ENCODE results near the gene WWC2.

DNA sequence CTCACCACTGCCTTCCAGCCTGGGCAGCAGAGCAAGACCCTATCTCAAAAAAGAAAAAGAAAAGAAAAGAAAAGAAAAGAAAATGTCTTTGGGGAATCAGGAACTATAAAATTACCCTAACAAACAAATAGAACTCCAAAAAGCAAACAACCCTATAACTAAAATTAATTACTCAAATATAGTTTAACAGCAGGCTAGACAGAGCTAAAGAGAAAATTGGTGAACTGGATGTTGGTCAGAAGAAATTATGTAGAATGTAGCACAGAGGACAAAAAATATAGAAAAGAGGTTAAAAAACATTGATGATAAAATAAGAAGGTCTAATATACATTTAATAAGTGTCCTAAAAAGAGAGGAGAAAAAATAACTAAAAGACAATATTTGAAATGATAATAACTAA is 27.8 kb upstream of the WWC2 start:
- no peak for TF ChIP-seq GATA2 (IDR thresholded peaks at IDR 0.05; ENCODE audit: low read depth, low read length)
- TF ChIP-seq GATA3 (IDR thresholded peaks at IDR 0.05; ENCODE audit: low read depth, low read length), result no peak
